GM21723 (cell line): ENCODE results near the gene CYB561.

Experiments used
- ATAC-seq: cut with Tn5 transposase; IDR thresholded peaks from one replicate; pipeline ENCODE4 v1.9.1; 2021; ENCODE audit warnings: mild to moderate bottlenecking, moderate library complexity; ENCODE audit not compliant: unreplicated experiment

The CYB561 gene

DNA sequence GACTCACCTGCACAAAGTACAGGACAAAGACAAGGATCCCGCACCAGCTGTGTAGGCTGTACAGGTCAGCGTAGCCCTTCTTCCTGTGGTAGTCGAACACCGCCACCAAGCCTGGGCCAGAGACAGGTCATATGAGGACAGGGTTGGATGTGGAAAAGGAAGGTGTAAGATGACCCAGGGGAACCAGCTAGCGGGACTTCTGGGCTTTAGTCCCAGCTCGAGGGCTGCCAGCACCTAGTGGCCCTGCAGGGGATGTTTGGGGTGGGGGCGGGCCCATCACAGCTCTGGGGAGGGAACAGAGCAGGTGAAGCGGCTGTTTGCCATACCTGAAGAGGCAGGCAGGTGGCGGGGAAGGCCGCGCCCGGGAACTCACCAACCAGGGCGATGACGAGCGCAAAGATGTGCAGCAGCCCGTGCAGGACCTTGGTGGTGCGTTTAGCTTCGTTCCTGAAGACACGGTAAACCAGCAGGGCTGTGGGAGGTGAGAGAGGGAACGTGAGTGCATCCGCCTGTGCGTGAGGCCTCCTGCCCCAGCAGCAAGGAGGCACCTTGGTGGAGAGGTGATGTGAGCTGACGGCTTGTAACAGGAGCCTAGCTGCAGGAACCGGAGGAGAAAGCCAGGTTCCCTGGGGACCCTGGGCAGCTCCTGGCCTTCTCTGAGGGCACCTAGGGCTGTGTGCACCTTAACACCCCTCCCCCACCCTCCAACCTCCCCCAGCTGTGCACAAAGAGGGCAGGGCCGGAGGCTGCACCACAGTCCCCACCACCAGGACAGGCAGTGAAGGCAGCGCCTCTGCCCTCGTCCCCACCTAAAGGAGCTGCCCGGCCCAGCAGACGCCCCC is 10.2 kb downstream of the CYB561 start:
- ATAC-seq: no peak

- ATAC-seq: no peak
These were observed 11.0 kb downstream of the CYB561 start for GRCh38 chr17:63434951-63435571.

GRCh38 chr17:63433746-63434591 is 12.1 kb downstream of the CYB561 start:
- ATAC-seq: no peak

GRCh38 chr17:63431939-63432804 is 13.9 kb downstream of the CYB561 start:
- ATAC-seq: no peak

- no peak for ATAC-seq
These were observed 14.5 kb downstream of the CYB561 start for GRCh38 chr17:63431618-63431938.

GRCh38 chr17:63430223-63430622 is 15.9 kb downstream of the CYB561 start:
- ATAC-seq: no peak

GRCh38 chr17:63429766-63430165 is 16.3 kb downstream of the CYB561 start:
- no peak for ATAC-seq

- ATAC-seq: no peak
These were observed 19.2 kb downstream of the CYB561 start for GRCh38 chr17:63426917-63427308.

- ATAC-seq: no peak
These were observed 19.8 kb downstream of the CYB561 start for GRCh38 chr17:63426041-63426916.

DNA sequence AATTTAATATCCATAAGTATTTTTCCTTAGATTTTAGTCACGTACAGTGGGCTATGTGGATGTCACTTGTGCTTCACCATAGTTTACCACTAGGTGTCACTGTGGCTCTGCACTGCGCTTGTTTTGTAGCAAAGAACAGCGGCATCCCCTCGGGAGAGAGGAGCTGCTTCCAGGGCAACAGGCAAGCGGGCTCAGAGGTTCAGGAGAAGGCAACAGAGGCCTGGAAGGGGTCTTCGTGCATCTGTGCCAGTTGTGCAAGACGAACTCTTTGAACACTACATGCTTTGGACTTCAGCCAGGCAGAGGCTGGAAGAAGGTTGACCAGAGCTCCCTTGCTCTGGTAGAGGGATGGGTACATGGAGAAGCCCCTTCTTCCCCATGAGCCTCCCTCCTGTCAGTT is 20.6 kb downstream of the CYB561 start:
- ATAC-seq: peak; percentile 55

- no peak for ATAC-seq
These were observed 22.1 kb downstream of the CYB561 start for GRCh38 chr17:63423963-63424362.

DNA sequence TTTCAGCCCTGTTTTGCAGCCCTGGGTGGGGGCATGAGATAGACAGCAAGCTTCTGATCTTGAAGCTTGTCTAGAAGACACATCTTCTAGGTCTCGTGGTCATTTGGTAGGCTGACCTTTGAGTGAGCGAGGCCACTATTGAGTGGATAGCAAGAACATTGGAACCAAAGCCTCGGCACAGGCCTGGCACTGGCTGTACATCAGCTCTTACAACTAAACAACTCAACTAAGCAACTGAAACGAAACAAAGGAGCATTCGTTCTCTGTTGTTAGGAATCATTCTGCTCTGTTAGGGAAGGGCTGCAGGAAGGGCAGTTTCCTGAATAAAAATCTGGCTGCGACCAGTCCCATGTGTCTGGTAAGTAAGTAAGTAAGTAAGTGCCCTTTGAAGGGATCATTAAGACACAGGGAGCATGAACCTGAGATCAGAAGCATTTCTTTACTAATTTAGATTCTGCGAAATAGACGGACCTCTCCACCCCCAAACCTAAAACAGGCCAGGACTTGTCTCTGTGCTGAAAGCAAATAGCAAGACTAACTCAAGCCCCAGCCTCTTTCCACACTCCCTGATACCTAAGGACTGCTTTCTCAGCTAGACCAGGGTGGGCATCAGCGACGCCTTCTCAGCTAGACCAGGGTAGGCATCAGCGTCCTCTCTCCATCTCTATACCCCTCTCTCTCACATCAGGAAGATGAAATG is 22.7 kb downstream of the CYB561 start:
- no peak for ATAC-seq

GRCh38 chr17:63421681-63422645 is 24.1 kb downstream of the CYB561 start:
- no peak for ATAC-seq

DNA sequence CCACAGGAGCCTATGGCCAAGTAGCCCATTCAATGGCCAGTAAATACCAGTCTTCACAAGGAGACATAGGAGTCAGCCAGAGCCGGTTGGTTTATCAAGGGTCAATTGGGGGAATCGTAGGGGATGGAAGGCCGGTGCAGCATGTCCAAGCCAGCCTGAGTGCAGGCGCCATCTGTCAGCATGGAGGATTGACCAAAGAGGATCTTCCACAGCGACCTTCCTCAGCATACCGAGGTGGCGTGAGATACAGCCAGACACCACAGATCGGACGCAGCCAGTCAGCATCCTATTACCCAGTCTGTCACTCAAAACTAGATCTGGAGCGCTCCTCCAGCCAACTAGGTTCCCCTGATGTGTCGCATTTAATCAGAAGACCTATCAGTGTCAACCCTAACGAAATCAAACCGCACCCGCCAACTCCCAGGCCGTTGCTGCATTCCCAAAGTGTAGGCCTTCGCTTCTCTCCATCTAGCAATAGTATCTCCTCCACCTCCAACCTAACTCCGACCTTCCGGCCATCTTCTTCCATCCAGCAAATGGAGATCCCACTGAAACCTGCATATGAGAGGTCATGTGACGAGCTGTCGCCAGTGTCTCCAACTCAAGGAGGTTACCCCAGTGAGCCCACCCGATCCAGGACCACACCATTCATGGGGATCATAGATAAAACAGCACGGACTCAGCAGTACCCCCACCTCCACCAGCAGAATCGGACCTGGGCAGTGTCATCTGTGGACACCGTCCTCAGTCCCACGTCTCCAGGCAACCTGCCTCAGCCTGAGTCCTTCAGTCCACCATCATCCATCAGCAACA is 25.0 kb downstream of the CYB561 start:
- ATAC-seq: no peak

- no peak for ATAC-seq
These were observed 25.9 kb downstream of the CYB561 start for GRCh38 chr17:63419949-63420867.

DNA sequence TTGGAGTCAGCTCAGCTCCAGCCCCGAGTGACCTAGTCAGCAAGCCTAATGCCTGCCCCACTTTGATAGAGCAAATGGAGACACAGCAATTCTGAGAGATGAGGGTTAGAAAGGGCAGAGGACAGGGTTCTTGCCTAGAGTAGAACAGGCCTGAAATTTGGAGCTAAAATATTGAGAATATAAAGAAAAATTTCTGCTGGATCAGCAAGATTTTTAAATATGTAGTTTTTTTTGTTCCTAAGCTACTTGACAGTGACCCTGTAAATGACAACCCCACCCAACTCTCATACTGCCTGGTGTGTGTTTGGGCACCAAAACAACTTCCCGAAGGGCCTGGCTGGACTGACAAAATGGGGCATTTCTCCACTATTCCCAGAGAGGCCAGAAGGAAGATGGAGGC is 26.7 kb downstream of the CYB561 start:
- no peak for ATAC-seq
